Progenitor cell of endocrine pancreas (in vitro differentiated cells): ENCODE measurements around the gene PCDH1. TPM values are rescaled to one million over a fixed set of nuclear protein-coding genes. Genes with fewer than 3 reads are reported as not detected.

Experiments
- DNase-seq: peaks from one replicate; pipeline ENCODE4 v3.0.0; 2021; ENCODE audit warnings: low spot score; ENCODE audit not compliant: unreplicated experiment
- H3K27ac Mint-ChIP-seq: 2 replicates; pipeline ENCODE4 v1.8.0; 2021; ENCODE audit warnings: mild to moderate bottlenecking, moderate library complexity, mixed read lengths
- H3K27me3 Mint-ChIP-seq: 2 replicates; pipeline ENCODE4 v1.8.0; 2021; ENCODE audit warnings: mixed read lengths
- H3K36me3 Mint-ChIP-seq: 2 replicates; pipeline ENCODE4 v1.8.0; 2022; ENCODE audit warnings: mixed read lengths; ENCODE audit not compliant: insufficient read depth
- H3K4me1 Mint-ChIP-seq: 2 replicates; pipeline ENCODE4 v1.8.0; 2021; ENCODE audit warnings: low read depth, mixed read lengths
- H3K4me3 Mint-ChIP-seq: 2 replicates; pipeline ENCODE4 v1.8.0; 2021; ENCODE audit warnings: low read depth, mild to moderate bottlenecking, moderate library complexity, mixed read lengths
- H3K9me3 Mint-ChIP-seq: 2 replicates; pipeline ENCODE4 v1.8.0; 2021; ENCODE audit warnings: low read depth, mixed read lengths
- total RNA-seq: library from RNA; stranded (reverse); gene quantifications from 2 replicates; pipeline ENCODE4 v1.2.1, GENCODE V29; 2021
- TF ChIP-seq, protein P1 (sequence below): fragments of 200-600 bp; sonication (generic); IDR thresholded peaks from one replicate; pipeline ENCODE4 v1.5.0; 2021; ENCODE audit warnings: antibody characterized with exemption, mild to moderate bottlenecking; ENCODE audit not compliant: unreplicated experiment

Gene PCDH1
- total RNA-seq, 1 donor from 2014 or later, result 6.3 TPM

DNA sequence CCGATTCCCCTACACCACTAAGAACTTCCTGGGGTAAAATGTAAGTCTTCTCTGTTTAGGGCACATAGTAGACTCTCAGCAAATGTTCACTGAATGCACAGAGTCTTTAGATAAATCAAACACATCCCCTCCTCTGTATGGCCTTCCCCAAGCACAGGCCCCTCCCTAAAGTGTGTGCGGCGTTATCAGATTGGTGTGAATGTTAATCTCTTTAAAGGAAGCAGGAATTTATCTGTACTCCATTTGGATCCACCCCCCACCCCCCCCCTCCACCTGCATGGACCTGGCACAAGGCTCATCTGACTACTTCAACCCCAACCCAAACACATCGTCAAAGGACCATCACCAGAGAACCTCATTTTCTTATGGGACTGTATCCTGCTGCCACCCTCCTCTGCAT is 6.3 kb downstream of the PCDH1 start:
- DNase-seq, result no peak
- peaks cover 3% of the 10 kb centered on the region for H3K36me3 Mint-ChIP-seq
- no peaks in the 10 kb centered on the region for H3K9me3 Mint-ChIP-seq
- peaks cover 31% of the 10 kb centered on the region for H3K4me1 Mint-ChIP-seq
- H3K27ac Mint-ChIP-seq, result no peak overlapping the region
- peaks cover 47% of the 10 kb centered on the region for H3K27me3 Mint-ChIP-seq
- TF ChIP-seq, protein P1, sequence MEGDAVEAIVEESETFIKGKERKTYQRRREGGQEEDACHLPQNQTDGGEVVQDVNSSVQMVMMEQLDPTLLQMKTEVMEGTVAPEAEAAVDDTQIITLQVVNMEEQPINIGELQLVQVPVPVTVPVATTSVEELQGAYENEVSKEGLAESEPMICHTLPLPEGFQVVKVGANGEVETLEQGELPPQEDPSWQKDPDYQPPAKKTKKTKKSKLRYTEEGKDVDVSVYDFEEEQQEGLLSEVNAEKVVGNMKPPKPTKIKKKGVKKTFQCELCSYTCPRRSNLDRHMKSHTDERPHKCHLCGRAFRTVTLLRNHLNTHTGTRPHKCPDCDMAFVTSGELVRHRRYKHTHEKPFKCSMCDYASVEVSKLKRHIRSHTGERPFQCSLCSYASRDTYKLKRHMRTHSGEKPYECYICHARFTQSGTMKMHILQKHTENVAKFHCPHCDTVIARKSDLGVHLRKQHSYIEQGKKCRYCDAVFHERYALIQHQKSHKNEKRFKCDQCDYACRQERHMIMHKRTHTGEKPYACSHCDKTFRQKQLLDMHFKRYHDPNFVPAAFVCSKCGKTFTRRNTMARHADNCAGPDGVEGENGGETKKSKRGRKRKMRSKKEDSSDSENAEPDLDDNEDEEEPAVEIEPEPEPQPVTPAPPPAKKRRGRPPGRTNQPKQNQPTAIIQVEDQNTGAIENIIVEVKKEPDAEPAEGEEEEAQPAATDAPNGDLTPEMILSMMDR, result no peak
- H3K4me3 Mint-ChIP-seq, result no peak overlapping the region

DNA sequence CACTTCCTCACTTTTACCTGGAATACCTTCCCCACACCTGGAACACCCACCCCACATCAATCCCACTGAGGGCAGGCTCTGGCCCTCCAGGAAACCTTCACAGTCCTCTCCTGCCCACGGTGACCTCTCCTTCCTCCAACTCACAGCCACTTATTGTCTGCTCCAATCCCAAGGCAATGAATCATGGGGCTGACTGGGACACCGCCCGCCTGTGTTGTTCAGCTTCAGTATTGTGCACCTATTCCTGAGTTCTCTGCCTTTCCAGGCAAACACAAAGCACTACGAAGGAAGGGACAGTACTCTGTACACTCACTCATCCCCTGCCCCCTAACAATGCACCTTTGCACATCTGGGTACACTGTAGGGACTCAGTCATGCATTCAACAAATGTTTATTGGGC is 7.3 kb downstream of the PCDH1 start:
- no peak for DNase-seq
- TF ChIP-seq, protein P1, result no peak
- Mint-ChIP-seq H3K4me3 (no peak overlapping the region), H3K4me1 (peaks cover 33% of the 10 kb centered on the region), H3K9me3 (no peaks in the 10 kb centered on the region), H3K27ac (peak overlapping the region; percentile 23), H3K27me3 (peaks cover 43% of the 10 kb centered on the region), H3K36me3 (peaks cover 3% of the 10 kb centered on the region)

DNA sequence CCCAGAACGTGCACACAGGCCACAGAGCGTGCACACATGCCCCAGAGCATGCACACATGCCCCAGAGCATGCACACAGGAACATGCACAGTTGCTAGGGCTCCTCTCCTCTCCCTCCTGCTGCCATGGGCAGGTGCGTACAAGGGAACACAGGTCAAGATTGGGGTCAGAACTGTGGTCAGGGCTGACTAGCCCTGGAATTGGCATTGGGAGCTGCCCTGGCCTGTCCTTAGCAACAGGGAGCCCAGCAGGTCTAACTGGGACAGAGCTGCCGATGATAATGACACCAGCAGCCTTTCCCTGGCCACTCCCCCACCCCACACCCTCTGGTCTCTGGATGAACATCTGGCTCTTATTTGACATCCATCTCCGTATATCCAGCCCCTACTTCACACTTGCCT is 8.0 kb downstream of the PCDH1 start:
- no peak overlapping the region for H3K27ac Mint-ChIP-seq
- peaks cover 31% of the 10 kb centered on the region for H3K4me1 Mint-ChIP-seq
- TF ChIP-seq, protein P1, result no peak
- H3K9me3 Mint-ChIP-seq, result no peaks in the 10 kb centered on the region
- peaks cover 3% of the 10 kb centered on the region for H3K36me3 Mint-ChIP-seq
- DNase-seq, result no peak
- H3K4me3 Mint-ChIP-seq, result no peak overlapping the region
- H3K27me3 Mint-ChIP-seq, result peaks cover 36% of the 10 kb centered on the region

DNA sequence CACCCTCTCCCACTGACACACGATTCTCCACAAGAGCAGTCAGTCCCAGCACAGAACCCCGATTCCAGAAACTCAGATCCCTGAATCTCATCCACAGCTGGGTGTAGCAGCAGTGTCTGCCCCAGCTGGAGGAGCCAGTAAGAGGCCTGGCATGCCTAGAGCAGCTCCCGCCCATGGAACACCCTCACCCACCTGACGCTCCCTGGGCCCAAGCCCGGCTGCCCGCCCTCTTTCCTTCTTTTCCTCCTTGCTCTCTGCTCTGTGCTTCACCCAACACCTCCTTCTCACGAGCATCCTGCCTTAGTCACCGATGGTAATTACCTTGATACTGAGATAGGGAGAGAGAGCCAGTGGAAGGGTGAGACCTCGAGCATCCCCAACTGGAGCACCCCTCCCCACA is 8.7 kb downstream of the PCDH1 start:
- H3K36me3 Mint-ChIP-seq, result peaks cover 3% of the 10 kb centered on the region
- H3K4me3 Mint-ChIP-seq, result no peak overlapping the region
- TF ChIP-seq, protein P1, result no peak
- peaks cover 29% of the 10 kb centered on the region for H3K27me3 Mint-ChIP-seq
- no peak for DNase-seq
- peaks cover 24% of the 10 kb centered on the region for H3K4me1 Mint-ChIP-seq
- no peaks in the 10 kb centered on the region for H3K9me3 Mint-ChIP-seq
- no peak overlapping the region for H3K27ac Mint-ChIP-seq

DNA sequence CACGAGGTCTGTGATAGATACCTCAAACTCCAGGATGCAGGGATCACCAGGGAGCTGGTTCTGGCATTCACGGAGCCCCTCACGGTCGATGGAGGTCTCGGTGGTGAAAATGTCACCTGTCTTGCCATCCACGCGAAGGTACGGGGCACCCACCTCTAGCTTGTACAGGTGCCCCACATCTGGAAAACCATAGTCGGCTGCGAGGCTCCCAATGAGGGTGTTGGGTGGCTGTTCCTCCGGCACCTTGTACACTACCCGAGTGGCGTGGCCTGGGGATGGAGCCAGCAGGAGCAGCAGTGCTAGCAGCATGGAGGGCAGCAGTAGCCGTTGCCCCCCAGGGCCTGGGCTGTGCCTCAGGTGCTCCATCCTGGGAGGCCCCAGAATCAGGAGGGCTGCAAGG is 9.2 kb downstream of the PCDH1 start:
- peaks cover 19% of the 10 kb centered on the region for H3K4me1 Mint-ChIP-seq
- DNase-seq, result no peak
- H3K27me3 Mint-ChIP-seq, result peaks cover 24% of the 10 kb centered on the region
- no peak overlapping the region for H3K4me3 Mint-ChIP-seq
- no peak overlapping the region for H3K27ac Mint-ChIP-seq
- H3K36me3 Mint-ChIP-seq, result peaks cover 3% of the 10 kb centered on the region
- TF ChIP-seq, protein P1, result no peak
- H3K9me3 Mint-ChIP-seq, result no peaks in the 10 kb centered on the region
